Subcutaneous adipose tissue (tissue), 4 donors: ENCODE results near the gene HTR2C. TPM values are rescaled to one million over a fixed set of nuclear protein-coding genes. Genes with fewer than 3 reads are reported as not detected.

Source experiments
- small RNA-seq: library from RNA; depleted of rRNA; stranded (forward); fragments of <200 nt; gene quantifications from one replicate; pipeline ENCODE3, GENCODE V24; 2016
- total RNA-seq, 4 donors: library from RNA; depleted of rRNA; stranded (reverse); fragments of >200 nt; gene quantifications; one replicate each; pipeline ENCODE4 v1.1.0, GENCODE V29; 2016
- TF ChIP-seq, protein P1 (sequence below): fragments of 450-650 bp; IDR thresholded peaks from one replicate; pipeline ENCODE4 v1.5.1; 2016; ENCODE audit warnings: low read depth, mild to moderate bottlenecking, control low read depth, antibody characterized with exemption, moderate library complexity

HTR2C gene
- total RNA-seq, 4 donors from 2014 or later, result not detected

DNA sequence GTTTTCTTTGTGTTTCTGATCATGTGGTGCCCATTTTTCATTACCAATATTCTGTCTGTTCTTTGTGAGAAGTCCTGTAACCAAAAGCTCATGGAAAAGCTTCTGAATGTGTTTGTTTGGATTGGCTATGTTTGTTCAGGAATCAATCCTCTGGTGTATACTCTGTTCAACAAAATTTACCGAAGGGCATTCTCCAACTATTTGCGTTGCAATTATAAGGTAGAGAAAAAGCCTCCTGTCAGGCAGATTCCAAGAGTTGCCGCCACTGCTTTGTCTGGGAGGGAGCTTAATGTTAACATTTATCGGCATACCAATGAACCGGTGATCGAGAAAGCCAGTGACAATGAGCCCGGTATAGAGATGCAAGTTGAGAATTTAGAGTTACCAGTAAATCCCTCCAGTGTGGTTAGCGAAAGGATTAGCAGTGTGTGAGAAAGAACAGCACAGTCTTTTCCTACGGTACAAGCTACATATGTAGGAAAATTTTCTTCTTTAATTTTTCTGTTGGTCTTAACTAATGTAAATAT lies 323.2 kb downstream of the HTR2C start:
- TF ChIP-seq, protein P1, sequence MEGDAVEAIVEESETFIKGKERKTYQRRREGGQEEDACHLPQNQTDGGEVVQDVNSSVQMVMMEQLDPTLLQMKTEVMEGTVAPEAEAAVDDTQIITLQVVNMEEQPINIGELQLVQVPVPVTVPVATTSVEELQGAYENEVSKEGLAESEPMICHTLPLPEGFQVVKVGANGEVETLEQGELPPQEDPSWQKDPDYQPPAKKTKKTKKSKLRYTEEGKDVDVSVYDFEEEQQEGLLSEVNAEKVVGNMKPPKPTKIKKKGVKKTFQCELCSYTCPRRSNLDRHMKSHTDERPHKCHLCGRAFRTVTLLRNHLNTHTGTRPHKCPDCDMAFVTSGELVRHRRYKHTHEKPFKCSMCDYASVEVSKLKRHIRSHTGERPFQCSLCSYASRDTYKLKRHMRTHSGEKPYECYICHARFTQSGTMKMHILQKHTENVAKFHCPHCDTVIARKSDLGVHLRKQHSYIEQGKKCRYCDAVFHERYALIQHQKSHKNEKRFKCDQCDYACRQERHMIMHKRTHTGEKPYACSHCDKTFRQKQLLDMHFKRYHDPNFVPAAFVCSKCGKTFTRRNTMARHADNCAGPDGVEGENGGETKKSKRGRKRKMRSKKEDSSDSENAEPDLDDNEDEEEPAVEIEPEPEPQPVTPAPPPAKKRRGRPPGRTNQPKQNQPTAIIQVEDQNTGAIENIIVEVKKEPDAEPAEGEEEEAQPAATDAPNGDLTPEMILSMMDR, result no peak

DNA sequence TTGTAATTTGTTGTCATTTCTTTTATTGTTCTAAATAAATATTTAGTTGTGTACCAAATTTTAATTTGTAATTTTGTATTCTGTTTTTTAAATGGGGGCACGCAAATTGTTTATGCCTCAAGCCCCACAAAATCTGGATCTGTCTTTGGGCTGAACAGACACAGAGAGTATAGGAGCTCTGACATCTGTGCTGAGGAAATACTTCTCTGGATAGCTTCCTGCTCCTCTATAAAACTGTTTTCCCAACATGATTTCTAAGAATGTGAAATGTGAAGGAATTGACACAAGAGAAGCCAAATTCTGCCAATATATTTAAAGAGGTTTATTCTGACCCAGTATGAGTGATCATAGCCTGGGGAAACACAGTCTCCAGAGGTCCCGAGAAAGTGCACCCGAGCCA lies 340.5 kb downstream of the HTR2C start:
- TF ChIP-seq, protein P1, result no peak

- TF ChIP-seq, protein P1, result no peak
Observed at GRCh38 chrX:114924856-114925255, 341.0 kb downstream of the HTR2C start.

- TF ChIP-seq, protein P1, result no peak
Observed at GRCh38 chrX:114930227-114930626, 346.3 kb downstream of the HTR2C start.

GRCh38 chrX:114932550-114932949 lies 348.7 kb downstream of the HTR2C start:
- TF ChIP-seq, protein P1, result no peak

GRCh38 chrX:114952696-114953095 lies 368.8 kb downstream of the HTR2C start:
- TF ChIP-seq, protein P1, result no peak

Small RNA genes lying within 50 kb of the gene (small RNA-seq; reads per million reads assigned to genes)
- gene AL355812.1 (not detected), gene MIR1264 (not detected), gene MIR1298 (not detected), gene MIR1911 (not detected), gene MIR1912 (not detected), gene MIR448 (not detected), gene MIR764 (not detected), gene SNORA35 (not detected)
